Measurements from ENCODE around the gene GLOD4. TPM values are rescaled to one million over a fixed set of nuclear protein-coding genes. Genes with fewer than 3 reads are reported as not detected.

Gene GLOD4
- total and polyA plus RNA-seq, 2 of the 4 experiments (the other 2 are of a cell fraction) = 26.3 to 36.7 TPM

DNA sequence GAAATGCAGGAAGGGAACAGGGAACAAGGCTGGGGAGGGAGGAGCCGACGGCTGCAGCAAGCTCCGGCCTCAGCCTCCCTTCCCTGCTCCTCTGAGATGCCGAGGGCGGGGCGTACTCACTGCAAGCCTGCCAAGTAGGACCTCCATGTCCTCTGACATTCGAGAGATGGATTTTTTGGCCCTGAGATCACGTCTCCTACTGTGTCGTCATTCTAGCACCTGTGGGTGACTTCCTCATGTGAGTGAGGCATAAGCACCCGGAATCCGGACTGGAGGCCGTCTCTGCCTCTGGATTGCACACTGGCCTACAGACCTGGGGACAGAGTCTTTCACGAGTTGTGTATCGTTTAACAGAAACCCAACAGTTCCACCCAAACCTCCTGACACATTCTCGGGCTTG lies 14.5 kb upstream of the GLOD4 start:
- H4K5ac ChIP-seq (ENCODE audit: low read depth, low read length) = no peak overlapping the region
- no peaks in the 10 kb centered on the region for H3K27me3 ChIP-seq (ENCODE audit: control insufficient read depth, insufficient read depth, low read length)
- no peak overlapping the region for H2BK120ac ChIP-seq (ENCODE audit: low read depth, low read length)
- H3K4ac ChIP-seq (ENCODE audit: low read depth, low read length) = no peak overlapping the region
- no peaks in the 10 kb centered on the region; the same call in 1 of the 2 replicates for H3K9me1 ChIP-seq (ENCODE audit: insufficient read depth, low read length)
- H2AFZ ChIP-seq (replicated peaks; ENCODE audit: low read length, poor library complexity) = peak overlapping the region; percentile 33
- no peak overlapping the region for H2BK20ac ChIP-seq (ENCODE audit: low read depth, low read length)
- dilution Hi-C loops (cut with HindIII; ENCODE audit: low sequenced_read_pairs, unreplicated experiment) = loop anchor here (25.0 kb wide), 1 partner anchor 191 kb away; the partner anchor contains the start of genes NXN and TIMM22
- no peak overlapping the region for H3K4me3 ChIP-seq (ENCODE audit: insufficient read depth, low read depth, low read length)
- peaks cover 12% of the 10 kb centered on the region; the same call in 1 of the 2 replicates for H3K4me1 ChIP-seq (ENCODE audit: control insufficient read depth, insufficient read depth, low read length)
- H3K18ac ChIP-seq (ENCODE audit: low read depth, low read length) = no peak overlapping the region
- no TSS peak for BruUV-seq (replicated peaks)
- no peak overlapping the region for H4K91ac ChIP-seq (ENCODE audit: insufficient read depth, low read depth, low read length)
- H3K36me3 ChIP-seq (ENCODE audit: control insufficient read depth, insufficient read depth, low read length) = peaks cover 53% of the 10 kb centered on the region
- H2AK9ac ChIP-seq (replicated peaks; ENCODE audit: low read depth, low read length, poor library complexity) = no peak overlapping the region
- H3K9me3 ChIP-seq (ENCODE audit: control insufficient read depth, insufficient read depth, low read length) = no peaks in the 10 kb centered on the region
- no peak overlapping the region for H4K8ac ChIP-seq (ENCODE audit: low read depth in 2 of 2, low read length in 2 of 2)
- H3K56ac ChIP-seq (ENCODE audit: extremely low read depth, insufficient read depth, low read length) = no peak overlapping the region
- H4K20me1 ChIP-seq (ENCODE audit: insufficient read depth, low read length) = peaks cover 22% of the 10 kb centered on the region
- no peak overlapping the region for H3K14ac ChIP-seq (replicated peaks; ENCODE audit: low read depth, low read length)
- ATAC-seq (ENCODE audit: low read depth) = no peak
- no peak overlapping the region for H2AK5ac ChIP-seq (ENCODE audit: low read depth, low read length)
- no peak for TF ChIP-seq BHLHE40 (IDR thresholded peaks at IDR 0.05; ENCODE audit: low read depth, low read length)
- no peak for TF ChIP-seq CHD1 (IDR thresholded peaks at IDR 0.05; ENCODE audit: low read depth, low read length)
- no peak for TF ChIP-seq MAZ (IDR thresholded peaks at IDR 0.05; ENCODE audit: borderline replicate concordance, low read depth, low read length)
- TF ChIP-seq, protein P1, sequence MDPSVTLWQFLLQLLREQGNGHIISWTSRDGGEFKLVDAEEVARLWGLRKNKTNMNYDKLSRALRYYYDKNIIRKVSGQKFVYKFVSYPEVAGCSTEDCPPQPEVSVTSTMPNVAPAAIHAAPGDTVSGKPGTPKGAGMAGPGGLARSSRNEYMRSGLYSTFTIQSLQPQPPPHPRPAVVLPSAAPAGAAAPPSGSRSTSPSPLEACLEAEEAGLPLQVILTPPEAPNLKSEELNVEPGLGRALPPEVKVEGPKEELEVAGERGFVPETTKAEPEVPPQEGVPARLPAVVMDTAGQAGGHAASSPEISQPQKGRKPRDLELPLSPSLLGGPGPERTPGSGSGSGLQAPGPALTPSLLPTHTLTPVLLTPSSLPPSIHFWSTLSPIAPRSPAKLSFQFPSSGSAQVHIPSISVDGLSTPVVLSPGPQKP (IDR thresholded peaks at IDR 0.05; ENCODE audit: borderline replicate concordance, low read depth, low read length) = no peak
- TF ChIP-seq CEBPB (IDR thresholded peaks at IDR 0.05; ENCODE audit: low read depth, low read length) = no peak
- TF ChIP-seq RCOR1 (IDR thresholded peaks at IDR 0.05; ENCODE audit: insufficient replicate concordance, low read length) = no peak
- TF ChIP-seq, protein P2, sequence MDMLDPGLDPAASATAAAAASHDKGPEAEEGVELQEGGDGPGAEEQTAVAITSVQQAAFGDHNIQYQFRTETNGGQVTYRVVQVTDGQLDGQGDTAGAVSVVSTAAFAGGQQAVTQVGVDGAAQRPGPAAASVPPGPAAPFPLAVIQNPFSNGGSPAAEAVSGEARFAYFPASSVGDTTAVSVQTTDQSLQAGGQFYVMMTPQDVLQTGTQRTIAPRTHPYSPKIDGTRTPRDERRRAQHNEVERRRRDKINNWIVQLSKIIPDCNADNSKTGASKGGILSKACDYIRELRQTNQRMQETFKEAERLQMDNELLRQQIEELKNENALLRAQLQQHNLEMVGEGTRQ (IDR thresholded peaks at IDR 0.05; ENCODE audit: low read depth, low read length) = no peak
- no peak for TF ChIP-seq NFE2L2 (IDR thresholded peaks at IDR 0.05; ENCODE audit: low read depth, low read length)
- TF ChIP-seq RAD21 (IDR thresholded peaks at IDR 0.05; ENCODE audit: low read length) = no peak
- TF ChIP-seq, protein P3, sequence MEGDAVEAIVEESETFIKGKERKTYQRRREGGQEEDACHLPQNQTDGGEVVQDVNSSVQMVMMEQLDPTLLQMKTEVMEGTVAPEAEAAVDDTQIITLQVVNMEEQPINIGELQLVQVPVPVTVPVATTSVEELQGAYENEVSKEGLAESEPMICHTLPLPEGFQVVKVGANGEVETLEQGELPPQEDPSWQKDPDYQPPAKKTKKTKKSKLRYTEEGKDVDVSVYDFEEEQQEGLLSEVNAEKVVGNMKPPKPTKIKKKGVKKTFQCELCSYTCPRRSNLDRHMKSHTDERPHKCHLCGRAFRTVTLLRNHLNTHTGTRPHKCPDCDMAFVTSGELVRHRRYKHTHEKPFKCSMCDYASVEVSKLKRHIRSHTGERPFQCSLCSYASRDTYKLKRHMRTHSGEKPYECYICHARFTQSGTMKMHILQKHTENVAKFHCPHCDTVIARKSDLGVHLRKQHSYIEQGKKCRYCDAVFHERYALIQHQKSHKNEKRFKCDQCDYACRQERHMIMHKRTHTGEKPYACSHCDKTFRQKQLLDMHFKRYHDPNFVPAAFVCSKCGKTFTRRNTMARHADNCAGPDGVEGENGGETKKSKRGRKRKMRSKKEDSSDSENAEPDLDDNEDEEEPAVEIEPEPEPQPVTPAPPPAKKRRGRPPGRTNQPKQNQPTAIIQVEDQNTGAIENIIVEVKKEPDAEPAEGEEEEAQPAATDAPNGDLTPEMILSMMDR (conservative IDR thresholded peaks at IDR 0.05; ENCODE audit: low read depth, low read length) = no peak
- no peak for TF ChIP-seq MXI1 (IDR thresholded peaks at IDR 0.05; ENCODE audit: borderline replicate concordance, low read depth, low read length)
- no peak for TF ChIP-seq RFX5 (IDR thresholded peaks at IDR 0.05; ENCODE audit: low read depth, low read length)
- no peak for TF ChIP-seq FOS (IDR thresholded peaks at IDR 0.05; ENCODE audit: low read depth, low read length)
- TF ChIP-seq SMC3 (IDR thresholded peaks at IDR 0.05; ENCODE audit: low read depth, low read length) = no peak
- TF ChIP-seq POLR2A (IDR thresholded peaks at IDR 0.05; ENCODE audit: low read depth, low read length) = no peak
- H3K9ac ChIP-seq (ENCODE audit: low read depth, low read length) = no peak overlapping the region
- H2BK15ac ChIP-seq (ENCODE audit: low read depth, low read length) = no peak overlapping the region
- in situ Hi-C loops (cut with MboI; ENCODE audit: low sequenced_read_pairs) = no loop called here
- H3K23ac ChIP-seq (ENCODE audit: low read depth, low read length) = no peak overlapping the region
- no peak overlapping the region for H2BK5ac ChIP-seq (ENCODE audit: low read depth, low read length, poor library complexity, severe bottlenecking)
- H3K27ac ChIP-seq (ENCODE audit: insufficient read depth, low read length) = no peak overlapping the region
- peaks cover 0 to 16% of the 10 kb centered on the region in 2 experiments; a peak in 1 of 4 replicates for H3K79me1 ChIP-seq (ENCODE audit: low read depth in 1 of 2, low read length in 2 of 2)
- WGBS, 2 experiments (ENCODE audit: extremely low coverage in 2 of 2, insufficient read length in 1 of 2) = 98% methylated on average over 9 of the region's 15 CpGs; no CpG with 5 or more reads in 1 of the 2 experiments
- no peak for DNase-seq
- ChIA-PET CTCF (interaction anchor here (2.9 kb wide), 1 partner anchor 184 kb away, joined by 14 read pairs; no protein-coding TSS in a partner anchor), POLR2A (ENCODE audit: unreplicated experiment) (no interaction called here)
- H3K4me2 ChIP-seq (ENCODE audit: low read depth, low read length) = no peak overlapping the region
- intact Hi-C loops (cut with micrococcal nuclease) = loop anchor here (10.0 kb wide), 1 partner anchor 108 kb away; no protein-coding TSS in a partner anchor

Data from IMR-90 (cell line).